Measurements from ENCODE around the gene PDE6B. TPM values are rescaled to one million over a fixed set of nuclear protein-coding genes. Genes with fewer than 3 reads are reported as not detected.

PDE6B gene
- total and polyA plus RNA-seq, 5 donors = 3.6 to 7.5 (median 7.0) TPM

- no peaks in the 10 kb centered on the region for H3K27me3 ChIP-seq (ENCODE audit: control insufficient read depth, insufficient read depth)
- H3K27ac ChIP-seq (ENCODE audit: low read length) = no peak overlapping the region
- peaks cover 2% of the 10 kb centered on the region for H3K4me1 ChIP-seq (ENCODE audit: control insufficient read depth, insufficient read depth, low read length)
- WGBS = 82% methylated on average over 9 of the region's 9 CpGs
- no peaks in the 10 kb centered on the region for H3K9me3 ChIP-seq (ENCODE audit: control insufficient read depth, low read length)
- intact Hi-C loops (cut with DNase I) = no loop called here
- H3K4me3 ChIP-seq (ENCODE audit: low read length) = no peak overlapping the region
- no peak for ATAC-seq
- peak in 1 of 3 donors; percentile 54 for DNase-seq
Measured at GRCh38 chr4:680091-680490, 54.7 kb downstream of the PDE6B start.

DNA sequence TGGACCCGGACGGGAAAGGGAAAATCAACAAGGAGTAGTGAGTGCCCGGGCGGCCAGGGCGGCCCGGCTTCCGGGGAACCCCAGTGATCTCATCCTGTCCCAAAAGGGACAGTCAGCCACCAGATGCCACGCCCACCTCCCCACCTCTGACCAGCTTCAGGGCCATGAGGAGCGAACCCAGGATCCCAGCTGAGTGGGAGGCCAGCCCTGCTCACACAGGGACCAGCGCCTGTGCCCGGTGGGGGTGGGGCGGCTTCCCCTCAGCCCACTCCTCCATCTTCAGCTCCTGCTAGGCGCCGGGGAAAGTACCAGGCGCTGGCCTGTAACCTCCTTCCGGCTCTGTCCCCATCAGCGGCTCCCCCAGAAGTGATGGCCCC lies 55.2 kb downstream of the PDE6B start:
- Histone ChIP-seq H3K27ac (ENCODE audit: low read length) (no peak overlapping the region), H3K4me1 (ENCODE audit: control insufficient read depth, insufficient read depth, low read length) (peaks cover under 1% of the 10 kb centered on the region), H3K27me3 (ENCODE audit: control insufficient read depth, insufficient read depth) (no peaks in the 10 kb centered on the region), H3K4me3 (ENCODE audit: low read length) (peak overlapping the region; percentile 30), H3K9me3 (ENCODE audit: control insufficient read depth, low read length) (no peaks in the 10 kb centered on the region)
- 52% methylated on average over 17 of the region's 17 CpGs for WGBS
- intact Hi-C loops (cut with DNase I) = no loop called here
- DNase-seq = peak in 2 of 3 donors; percentile 69 to 77
- no peak for ATAC-seq

DNA sequence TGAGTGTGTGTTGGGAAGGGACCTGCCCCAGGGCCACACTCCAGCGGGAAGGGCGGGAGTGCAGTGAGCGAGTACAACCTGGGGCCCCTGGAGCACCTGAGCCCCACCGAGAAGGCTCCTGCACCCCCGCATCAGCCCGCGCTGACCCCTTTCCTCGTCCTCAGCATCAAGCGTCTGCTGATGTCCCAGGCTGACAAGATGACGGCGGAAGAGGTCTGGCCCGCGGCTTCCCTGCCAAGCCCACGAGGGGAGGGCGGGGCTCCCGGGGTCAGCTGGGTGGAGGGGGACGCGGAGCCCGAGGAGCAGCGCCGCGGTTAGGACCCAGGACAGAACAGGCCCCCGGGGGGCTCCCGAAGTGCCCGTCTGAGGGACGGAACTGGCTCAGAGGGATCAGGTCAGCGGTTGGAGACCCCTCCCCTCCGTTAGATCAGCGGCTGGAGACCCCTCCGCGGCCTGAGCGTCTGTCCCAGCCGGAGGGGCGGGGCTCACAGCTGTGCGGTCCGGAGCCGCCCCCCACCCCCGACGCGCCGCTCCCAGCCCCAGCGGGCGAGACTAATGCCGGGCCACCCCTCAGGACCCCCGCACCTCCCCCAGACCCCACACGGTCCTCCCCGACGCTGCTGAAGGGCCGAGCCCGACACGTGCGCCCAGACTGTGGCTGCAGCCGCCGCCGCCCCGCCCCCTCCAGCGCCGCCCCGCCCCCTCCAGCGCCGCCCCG lies 55.7 kb downstream of the PDE6B start:
- Histone ChIP-seq H3K27ac (ENCODE audit: low read length) (no peak overlapping the region), H3K4me3 (ENCODE audit: low read length) (peak overlapping the region; percentile 30), H3K9me3 (ENCODE audit: control insufficient read depth, low read length) (no peaks in the 10 kb centered on the region), H3K27me3 (ENCODE audit: control insufficient read depth, insufficient read depth) (no peaks in the 10 kb centered on the region), H3K4me1 (ENCODE audit: control insufficient read depth, insufficient read depth, low read length) (no peaks in the 10 kb centered on the region)
- intact Hi-C loops (cut with DNase I) = no loop called here
- 6% methylated on average over 51 of the region's 62 CpGs for WGBS
- peak; percentile 30 to 43 for ATAC-seq
- peak; percentile 77 to 89 (median 88) for DNase-seq

DNA sequence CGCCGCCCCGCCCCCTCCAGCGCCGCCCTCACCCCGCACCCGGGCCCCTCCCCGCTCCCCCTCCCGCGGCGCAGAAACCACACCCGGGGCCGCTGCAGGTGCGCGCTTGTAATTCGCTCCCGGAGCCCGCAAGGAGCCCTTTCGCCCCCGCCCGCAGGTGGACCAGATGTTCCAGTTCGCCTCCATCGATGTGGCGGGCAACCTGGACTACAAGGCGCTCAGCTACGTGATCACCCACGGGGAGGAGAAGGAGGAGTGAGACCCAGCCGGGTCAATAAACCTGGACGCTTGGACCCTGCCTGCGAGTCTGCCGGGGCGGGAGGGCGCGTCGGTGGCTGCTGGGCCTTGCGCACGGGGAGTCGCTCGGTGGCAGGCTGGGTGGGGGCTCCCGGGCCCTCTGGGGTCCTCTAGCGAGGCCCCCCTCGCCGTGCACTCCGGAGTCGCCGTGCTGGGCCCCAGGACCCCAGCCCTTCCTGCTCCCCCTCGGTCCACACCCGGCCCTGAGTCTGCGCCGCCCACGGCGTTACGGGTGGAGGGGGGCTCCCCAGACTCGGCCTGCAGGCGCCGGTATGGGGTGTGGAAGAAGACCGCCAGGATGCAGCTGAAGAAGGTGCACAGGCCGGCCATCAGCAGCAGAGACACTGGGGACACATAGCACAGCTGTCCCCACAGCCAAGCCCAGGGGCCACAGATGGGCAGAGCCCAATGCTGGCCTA lies 56.5 kb downstream of the PDE6B start:
- no peak overlapping the region for H3K4me3 ChIP-seq (ENCODE audit: low read length)
- no peaks in the 10 kb centered on the region for H3K27me3 ChIP-seq (ENCODE audit: control insufficient read depth, insufficient read depth)
- DNase-seq (peak in 2 of 3 donors; percentile 74 to 80), ATAC-seq (no peak)
- H3K9me3 ChIP-seq (ENCODE audit: control insufficient read depth, low read length) = no peaks in the 10 kb centered on the region
- no peak overlapping the region for H3K27ac ChIP-seq (ENCODE audit: low read length)
- H3K4me1 ChIP-seq (ENCODE audit: control insufficient read depth, insufficient read depth, low read length) = no peaks in the 10 kb centered on the region
- intact Hi-C loops (cut with DNase I) = no loop called here
- 85% methylated on average over 55 of the region's 58 CpGs for WGBS

DNA sequence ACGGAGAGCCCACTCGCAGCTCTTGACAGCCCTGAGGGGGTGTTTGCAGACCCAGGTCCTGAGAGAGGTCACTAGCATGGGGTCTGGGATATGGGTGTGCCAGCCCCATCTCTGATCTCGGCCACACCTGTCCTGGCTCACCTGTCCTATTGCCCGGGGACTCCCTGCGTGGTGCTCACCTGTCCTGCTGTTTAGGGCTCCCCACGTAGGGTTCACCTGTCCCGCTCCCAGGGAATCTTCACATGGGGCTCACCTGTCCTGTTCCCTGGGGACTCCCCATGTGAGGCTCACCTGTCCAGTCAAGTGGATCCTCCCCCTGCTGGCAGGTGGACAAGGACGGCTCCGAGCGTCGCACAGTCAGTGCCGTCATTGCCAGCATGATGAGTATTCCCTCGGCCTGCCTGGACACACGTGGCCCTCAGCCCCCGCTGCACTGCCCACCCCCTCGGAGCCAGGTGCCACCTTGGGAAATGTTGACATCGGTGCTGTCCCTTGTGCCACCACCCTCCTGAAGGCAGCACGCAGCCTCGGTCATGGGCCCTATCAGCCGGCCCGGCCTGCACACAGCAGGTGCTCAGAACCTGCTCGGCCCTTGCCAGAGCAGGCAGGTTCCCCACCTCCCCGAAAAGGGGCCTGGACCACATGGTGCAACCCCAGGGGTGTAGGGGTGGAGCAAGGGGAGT lies 57.3 kb downstream of the PDE6B start:
- intact Hi-C loops (cut with DNase I) = no loop called here
- Histone ChIP-seq H3K9me3 (ENCODE audit: control insufficient read depth, low read length) (no peaks in the 10 kb centered on the region), H3K27me3 (ENCODE audit: control insufficient read depth, insufficient read depth) (no peaks in the 10 kb centered on the region), H3K4me1 (ENCODE audit: control insufficient read depth, insufficient read depth, low read length) (peaks cover under 1% of the 10 kb centered on the region), H3K27ac (ENCODE audit: low read length) (no peak overlapping the region), H3K4me3 (ENCODE audit: low read length) (no peak overlapping the region)
- 92% methylated on average over 23 of the region's 23 CpGs for WGBS
- ATAC-seq = no peak
- DNase-seq = peak in 2 of 3 donors; percentile 57

DNA sequence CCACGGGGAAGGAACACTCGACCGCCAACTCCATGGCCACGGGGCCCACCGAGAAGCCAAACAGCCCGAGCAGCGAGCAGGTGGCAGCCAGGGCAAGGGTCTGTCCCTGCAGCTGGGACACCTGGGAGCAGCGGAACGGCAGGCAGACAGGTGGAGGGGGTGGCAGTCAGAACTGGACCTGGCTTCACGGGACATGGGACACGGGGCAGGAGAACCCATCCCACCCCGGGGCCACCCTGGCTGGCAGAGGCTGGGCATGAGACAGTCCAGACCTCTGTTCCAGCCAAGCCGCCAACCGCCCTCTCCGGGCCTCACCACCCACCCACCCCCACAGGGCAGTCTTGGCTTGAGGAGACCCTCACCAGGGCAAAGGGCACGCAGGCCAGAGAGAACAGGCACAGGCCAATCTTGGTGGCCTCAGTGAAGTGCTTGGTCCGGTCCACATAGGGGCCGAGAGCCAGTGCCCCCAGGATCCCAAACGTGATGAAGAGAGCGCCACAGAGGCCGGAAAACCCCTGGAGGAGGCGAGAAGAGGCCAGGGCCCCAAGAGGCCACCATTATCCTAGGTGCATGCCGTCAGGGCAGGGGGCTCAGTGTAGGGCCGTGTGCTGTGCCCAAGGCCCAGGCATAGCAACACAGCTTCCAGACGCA lies 58.0 kb downstream of the PDE6B start:
- peaks cover 6% of the 10 kb centered on the region for H3K4me1 ChIP-seq (ENCODE audit: control insufficient read depth, insufficient read depth, low read length)
- WGBS = 79% methylated on average over 25 of the region's 25 CpGs
- no peaks in the 10 kb centered on the region for H3K27me3 ChIP-seq (ENCODE audit: control insufficient read depth, insufficient read depth)
- ATAC-seq (no peak), DNase-seq (peak in 2 of 3 donors; percentile 64 to 71)
- no peaks in the 10 kb centered on the region for H3K9me3 ChIP-seq (ENCODE audit: control insufficient read depth, low read length)
- no peak overlapping the region for H3K4me3 ChIP-seq (ENCODE audit: low read length)
- H3K27ac ChIP-seq (ENCODE audit: low read length) = no peak overlapping the region
- intact Hi-C loops (cut with DNase I) = no loop called here

GRCh38 chr4:683982-684622 lies 58.7 kb downstream of the PDE6B start:
- DNase-seq (peak; percentile 84 to 92 (median 88)), ATAC-seq (peak; percentile 6 to 13)
- H3K4me3 ChIP-seq (ENCODE audit: low read length) = no peak overlapping the region
- intact Hi-C loops (cut with DNase I) = no loop called here
- WGBS = 43% methylated on average over 19 of the region's 19 CpGs
- peaks cover 9% of the 10 kb centered on the region for H3K4me1 ChIP-seq (ENCODE audit: control insufficient read depth, insufficient read depth, low read length)
- H3K27ac ChIP-seq (ENCODE audit: low read length) = no peak overlapping the region
- H3K27me3 ChIP-seq (ENCODE audit: control insufficient read depth, insufficient read depth) = no peaks in the 10 kb centered on the region
- no peaks in the 10 kb centered on the region for H3K9me3 ChIP-seq (ENCODE audit: control insufficient read depth, low read length)

GRCh38 chr4:684623-685327 lies 59.4 kb downstream of the PDE6B start:
- H3K4me1 ChIP-seq (ENCODE audit: control insufficient read depth, insufficient read depth, low read length) = peaks cover 9% of the 10 kb centered on the region
- 81% methylated on average over 21 of the region's 21 CpGs for WGBS

GRCh38 chr4:685679-686412 lies 60.5 kb downstream of the PDE6B start:
- H3K4me1 ChIP-seq (ENCODE audit: control insufficient read depth, insufficient read depth, low read length) = peaks cover 9% of the 10 kb centered on the region
- WGBS = 94% methylated on average over 37 of the region's 37 CpGs
- no peaks in the 10 kb centered on the region for H3K27me3 ChIP-seq (ENCODE audit: control insufficient read depth, insufficient read depth)
- ATAC-seq = no peak
- H3K27ac ChIP-seq (ENCODE audit: low read length) = no peak overlapping the region
- H3K4me3 ChIP-seq (ENCODE audit: low read length) = no peak overlapping the region
- DNase-seq = peak in 2 of 3 donors; percentile 52 to 59
- intact Hi-C loops (cut with DNase I) = no loop called here
- H3K9me3 ChIP-seq (ENCODE audit: control insufficient read depth, low read length) = no peaks in the 10 kb centered on the region

More at GRCh38 chr4:684623-685327, 59.4 kb downstream of the PDE6B start:
- no peak overlapping the region for H3K27ac ChIP-seq (ENCODE audit: low read length)
- intact Hi-C loops (cut with DNase I) = no loop called here
- ATAC-seq (no peak), DNase-seq (peak in 2 of 3 donors; percentile 52 to 62)
- H3K9me3 ChIP-seq (ENCODE audit: control insufficient read depth, low read length) = no peaks in the 10 kb centered on the region
- no peak overlapping the region for H3K4me3 ChIP-seq (ENCODE audit: low read length)
- no peaks in the 10 kb centered on the region for H3K27me3 ChIP-seq (ENCODE audit: control insufficient read depth, insufficient read depth)

Measured in right cardiac atrium (tissue), 5 donors.